Neural cell (in vitro differentiated cells): ENCODE measurements around the gene FAM219A.

Source experiments
- POLR2AphosphoS5 ChIP-seq: IDR thresholded peaks from 2 replicates; pipeline ENCODE4 v1.6.1; 2012
- TAF1 ChIP-seq: IDR thresholded peaks from 2 replicates; pipeline ENCODE4 v1.6.1; 2012; ENCODE audit warnings: low read depth
- TF ChIP-seq, protein P1 (sequence below): fragments of 450-650 bp; IDR thresholded peaks from 2 replicates; pipeline ENCODE4 v1.5.1; 2014; ENCODE audit warnings: antibody characterized with exemption, mild to moderate bottlenecking, moderate library complexity; ENCODE audit not compliant: poor library complexity, severe bottlenecking

DNA sequence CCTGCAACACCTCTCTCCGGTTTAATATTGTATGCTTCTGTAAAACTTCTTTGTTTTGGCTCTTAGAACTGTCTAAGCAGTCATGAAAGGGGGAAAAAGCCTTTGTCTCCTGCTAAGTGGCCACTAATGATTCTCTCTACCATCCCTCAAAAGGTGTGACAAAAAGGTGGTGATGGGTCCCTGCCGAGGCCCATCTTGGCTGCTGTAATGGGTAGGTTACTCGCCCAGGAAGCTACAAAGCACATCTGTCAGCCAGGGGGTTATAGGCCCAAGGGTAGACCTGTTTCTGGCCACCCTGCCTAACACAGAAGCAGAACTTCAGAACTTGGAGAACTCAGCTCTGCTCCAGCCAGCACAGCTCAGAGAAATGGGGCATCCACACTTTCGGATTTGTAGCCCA, 1.6 kb downstream of the FAM219A start:
- TF ChIP-seq, protein P1, sequence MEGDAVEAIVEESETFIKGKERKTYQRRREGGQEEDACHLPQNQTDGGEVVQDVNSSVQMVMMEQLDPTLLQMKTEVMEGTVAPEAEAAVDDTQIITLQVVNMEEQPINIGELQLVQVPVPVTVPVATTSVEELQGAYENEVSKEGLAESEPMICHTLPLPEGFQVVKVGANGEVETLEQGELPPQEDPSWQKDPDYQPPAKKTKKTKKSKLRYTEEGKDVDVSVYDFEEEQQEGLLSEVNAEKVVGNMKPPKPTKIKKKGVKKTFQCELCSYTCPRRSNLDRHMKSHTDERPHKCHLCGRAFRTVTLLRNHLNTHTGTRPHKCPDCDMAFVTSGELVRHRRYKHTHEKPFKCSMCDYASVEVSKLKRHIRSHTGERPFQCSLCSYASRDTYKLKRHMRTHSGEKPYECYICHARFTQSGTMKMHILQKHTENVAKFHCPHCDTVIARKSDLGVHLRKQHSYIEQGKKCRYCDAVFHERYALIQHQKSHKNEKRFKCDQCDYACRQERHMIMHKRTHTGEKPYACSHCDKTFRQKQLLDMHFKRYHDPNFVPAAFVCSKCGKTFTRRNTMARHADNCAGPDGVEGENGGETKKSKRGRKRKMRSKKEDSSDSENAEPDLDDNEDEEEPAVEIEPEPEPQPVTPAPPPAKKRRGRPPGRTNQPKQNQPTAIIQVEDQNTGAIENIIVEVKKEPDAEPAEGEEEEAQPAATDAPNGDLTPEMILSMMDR = no peak
- no peak for TF ChIP-seq TAF1
- TF ChIP-seq POLR2AphosphoS5 = no peak
